Tibial nerve (tissue), 4 donors: ENCODE results near the gene MYO5C.

ENCODE experiments used
- EP300 ChIP-seq, 2 donors: sonication (generic); formaldehyde crosslinking; IDR thresholded peaks; one replicate each; pipeline ENCODE4 v1.6.1; 2017; ENCODE audit warnings: antibody characterized with exemption in 2 of 2, mild to moderate bottlenecking in 1 of 2
- POLR2A ChIP-seq, 2 donors: fragments of 450-650 bp; IDR thresholded peaks; one replicate each; pipeline ENCODE4 v1.6.1; 2017; ENCODE audit warnings: antibody characterized with exemption in 2 of 2, mild to moderate bottlenecking in 2 of 2, moderate library complexity in 2 of 2
- TF ChIP-seq, protein P1 (sequence below), 5 experiments: fragments of 200-600 bp in 3 of 5; fragments of 450-650 bp in 2 of 5; sonication (generic) in 3 of 5; IDR thresholded peaks; one replicate each; pipeline ENCODE4 v1.5.1; 2016 to 2019; ENCODE audit warnings: antibody characterized with exemption in 5 of 5, mild to moderate bottlenecking in 3 of 5, moderate library complexity in 2 of 5

DNA sequence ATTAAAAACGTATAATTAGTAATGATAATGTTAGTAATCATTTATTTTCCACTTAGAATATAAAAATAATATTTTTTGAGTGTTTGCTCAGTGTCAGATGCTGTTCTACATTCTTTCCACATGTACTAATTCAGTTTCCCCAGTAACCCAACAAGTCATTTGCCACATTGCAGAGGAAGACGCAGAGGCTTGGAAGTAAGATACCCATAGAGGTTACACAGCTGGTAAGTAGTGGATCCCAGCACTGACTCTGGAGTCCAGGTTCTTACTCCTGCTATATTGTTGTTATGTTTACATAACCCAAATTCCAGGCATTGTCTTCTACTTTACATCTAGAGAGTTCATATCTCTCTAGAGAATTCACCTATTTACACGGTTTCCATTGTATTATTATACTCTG, 48.2 kb upstream of the MYO5C start:
- TF ChIP-seq, protein P1, sequence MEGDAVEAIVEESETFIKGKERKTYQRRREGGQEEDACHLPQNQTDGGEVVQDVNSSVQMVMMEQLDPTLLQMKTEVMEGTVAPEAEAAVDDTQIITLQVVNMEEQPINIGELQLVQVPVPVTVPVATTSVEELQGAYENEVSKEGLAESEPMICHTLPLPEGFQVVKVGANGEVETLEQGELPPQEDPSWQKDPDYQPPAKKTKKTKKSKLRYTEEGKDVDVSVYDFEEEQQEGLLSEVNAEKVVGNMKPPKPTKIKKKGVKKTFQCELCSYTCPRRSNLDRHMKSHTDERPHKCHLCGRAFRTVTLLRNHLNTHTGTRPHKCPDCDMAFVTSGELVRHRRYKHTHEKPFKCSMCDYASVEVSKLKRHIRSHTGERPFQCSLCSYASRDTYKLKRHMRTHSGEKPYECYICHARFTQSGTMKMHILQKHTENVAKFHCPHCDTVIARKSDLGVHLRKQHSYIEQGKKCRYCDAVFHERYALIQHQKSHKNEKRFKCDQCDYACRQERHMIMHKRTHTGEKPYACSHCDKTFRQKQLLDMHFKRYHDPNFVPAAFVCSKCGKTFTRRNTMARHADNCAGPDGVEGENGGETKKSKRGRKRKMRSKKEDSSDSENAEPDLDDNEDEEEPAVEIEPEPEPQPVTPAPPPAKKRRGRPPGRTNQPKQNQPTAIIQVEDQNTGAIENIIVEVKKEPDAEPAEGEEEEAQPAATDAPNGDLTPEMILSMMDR (IDR thresholded peaks at IDR 0.05) = no peak
- TF ChIP-seq EP300 (IDR thresholded peaks at IDR 0.05) (no peak), POLR2A (IDR thresholded peaks at IDR 0.05) (no peak)
